Naive thymus-derived CD4-positive, alpha-beta T cell (primary cell): ENCODE data around the gene NAIF1. TPM values are rescaled to one million over a fixed set of nuclear protein-coding genes. Genes with fewer than 3 reads are reported as not detected.
"Not testable (repeated sequence)": the region's sequence is repeated elsewhere in the genome, so short reads cannot be mapped to it uniquely, and the experiment has no call there.

Experiments used
- ATAC-seq: fragments of 150-1000 bp; cut with Tn5 transposase; 2 replicates; pipeline ENCODE4 v1.10.0; 2021; ENCODE audit warnings: mild to moderate bottlenecking, moderate library complexity
- CTCF ChIA-PET: fragments of 350-600 bp; sonication (Branson Sonifier 250); formaldehyde crosslinking; loops from one replicate; lab custom pipeline; 2021; ENCODE audit warnings: antibody characterized with exemption; lab: Charles Lee
- POLR2A ChIA-PET: fragments of 350-600 bp; sonication (Branson Sonifier 250); formaldehyde crosslinking; loops from one replicate; lab custom pipeline; 2021; ENCODE audit warnings: antibody characterized with exemption, inconsistent platforms; lab: Charles Lee
- DNase-seq, 9 donors: peaks; one replicate each; pipeline versions ENCODE4 v3.0.0 to v3.0.0-alpha.2; 2020 to 2022; ENCODE audit warnings: mixed read lengths in 1 of 9
- H3K27ac ChIP-seq: one replicate; pipeline ENCODE4 v1.7.0; 2013; ENCODE audit warnings: mild to moderate bottlenecking, low read depth, low read length, moderate library complexity
- H3K27me3 ChIP-seq, 2 donors: one replicate each; pipeline ENCODE4 v1.7.0; 2013; ENCODE audit warnings: low read length in 2 of 2, mild to moderate bottlenecking in 2 of 2, moderate library complexity in 2 of 2; ENCODE audit not compliant: control insufficient read depth in 2 of 2, insufficient read depth in 2 of 2
- H3K36me3 ChIP-seq, 3 experiments: 1 replicate in 2 of 3; 2 replicates in 1 of 3; pipeline ENCODE4 v1.7.0; 2013; ENCODE audit warnings: low read length in 3 of 3, mild to moderate bottlenecking in 3 of 3, moderate library complexity in 1 of 3; ENCODE audit not compliant: insufficient read depth in 3 of 3, control insufficient read depth in 2 of 3
- H3K4me1 ChIP-seq, 2 donors: one replicate each; pipeline ENCODE4 v1.7.0; 2013; ENCODE audit warnings: low read length in 2 of 2, mild to moderate bottlenecking in 2 of 2, moderate library complexity in 1 of 2; ENCODE audit not compliant: control insufficient read depth in 2 of 2, insufficient read depth in 2 of 2
- H3K4me3 ChIP-seq: 2 replicates; pipeline ENCODE4 v1.7.0; 2013; ENCODE audit warnings: mild to moderate bottlenecking, low read length
- H3K9me3 ChIP-seq, 3 experiments: 1 replicate in 2 of 3; 2 replicates in 1 of 3; pipeline ENCODE4 v1.7.0; 2013; ENCODE audit warnings: low read length in 3 of 3; ENCODE audit not compliant: control insufficient read depth in 2 of 3
- H3K27ac Mint-ChIP-seq, 9 donors: one replicate each; pipeline ENCODE4 v1.8.0; 2020 to 2022; ENCODE audit warnings: mixed read lengths in 9 of 9, mild to moderate bottlenecking in 8 of 9, moderate library complexity in 5 of 9, inconsistent platforms in 2 of 9
- H3K27me3 Mint-ChIP-seq, 5 donors: one replicate each; pipeline ENCODE4 v1.8.0; 2021 to 2022; ENCODE audit warnings: mixed read lengths in 5 of 5, mild to moderate bottlenecking in 1 of 5
- H3K36me3 Mint-ChIP-seq, 5 donors: one replicate each; pipeline ENCODE4 v1.8.0; 2020 to 2022; ENCODE audit warnings: mixed read lengths in 5 of 5, mild to moderate bottlenecking in 3 of 5, inconsistent platforms in 1 of 5
- H3K4me1 Mint-ChIP-seq, 7 donors: one replicate each; pipeline ENCODE4 v1.8.0; 2020 to 2022; ENCODE audit warnings: mixed read lengths in 7 of 7, mild to moderate bottlenecking in 3 of 7, inconsistent platforms in 1 of 7
- H3K4me3 Mint-ChIP-seq, 10 donors: one replicate each; pipeline ENCODE4 v1.8.0; 2020 to 2022; ENCODE audit warnings: mild to moderate bottlenecking in 10 of 10, mixed read lengths in 10 of 10, moderate library complexity in 6 of 10, inconsistent platforms in 2 of 10
- H3K9me3 Mint-ChIP-seq, 11 donors: one replicate each; pipeline ENCODE4 v1.8.0; 2020 to 2022; ENCODE audit warnings: mixed read lengths in 11 of 11, mild to moderate bottlenecking in 4 of 11, inconsistent platforms in 1 of 11, moderate library complexity in 1 of 11
- intact Hi-C, 2 donors: fragments of 100-400 bp; cut with micrococcal nuclease; formaldehyde crosslinking; loops; one replicate each; pipeline ENCODE4 v1.15.1; 2023
- polyA plus RNA-seq, 2 donors: library from polyadenylated mRNA; unstranded; fragments of 300-500 nt; fragmentation: Illumina TruSeq; gene quantifications; one replicate each; pipeline ENCODE4 v1.2.3, GENCODE V29; 2021
- total RNA-seq, 6 experiments: library from RNA in 5 of 6; stranded (reverse) in 5 of 6; gene quantifications; 1 replicate in 5 of 6; 2 replicates in 1 of 6; pipeline ENCODE4 v1.2.3 and lab custom pipeline; 2021 to 2026

Gene NAIF1
- total and polyA plus RNA-seq, 7 experiments from 2014 or later, result 8.6 to 14.8 (median 11.8) TPM

- intact Hi-C loops, result loop anchor here (1.0 to 5.0 kb wide), 9 partner anchors 9 to 249 kb away; partner anchors contain the start of genes CDK9 (in 1 of the 2), NAIF1 (in 1 of the 2) and SH2D3C (in 1 of the 2)
- Histone ChIP-seq H3K4me1 (peaks cover 87% of the 10 kb centered on the region in 2 donors), H3K27me3 (no peaks in the 10 kb centered on the region), H3K27ac (peak overlapping the region; percentile 96), H3K9me3 (no peaks in the 10 kb centered on the region), H3K36me3 (no peaks in the 10 kb centered on the region), H3K4me3 (peak overlapping the region; percentile 52)
- CTCF ChIA-PET, result interaction anchor here (0.8 to 17.1 kb wide), 6 partner anchors 8 to 69 kb away, joined by 3 to 262 read pairs (median 40); partner anchors contain the start of gene EEIG1
- Mint-ChIP-seq H3K27ac (peak overlapping the region; percentile 92 to 100 (median 98)), H3K27me3 (no peaks in the 10 kb centered on the region), H3K4me1 (peaks cover 50 to 95% (median 90%) of the 10 kb centered on the region in 7 donors), H3K36me3 (peaks cover 0 to 5% (median 0%) of the 10 kb centered on the region in 5 donors), H3K4me3 (peak overlapping the region; percentile 76 to 91 (median 85)), H3K9me3 (peaks cover 0 to 5% (median 0%) of the 10 kb centered on the region in 11 donors)
- POLR2A ChIA-PET, result interaction anchor here (0.7 to 28.4 kb wide), 15 partner anchors 8 to 241 kb away, joined by 3 to 1511 read pairs (median 5); partner anchors contain the start of genes CDK9, EEIG1, NAIF1 and ST6GALNAC4
- DNase-seq (peak; percentile 51 to 96 (median 94)), ATAC-seq (peak; percentile 82)
Measured at GRCh38 chr9:128026255-128026772, 40.8 kb downstream of the NAIF1 start.

DNA sequence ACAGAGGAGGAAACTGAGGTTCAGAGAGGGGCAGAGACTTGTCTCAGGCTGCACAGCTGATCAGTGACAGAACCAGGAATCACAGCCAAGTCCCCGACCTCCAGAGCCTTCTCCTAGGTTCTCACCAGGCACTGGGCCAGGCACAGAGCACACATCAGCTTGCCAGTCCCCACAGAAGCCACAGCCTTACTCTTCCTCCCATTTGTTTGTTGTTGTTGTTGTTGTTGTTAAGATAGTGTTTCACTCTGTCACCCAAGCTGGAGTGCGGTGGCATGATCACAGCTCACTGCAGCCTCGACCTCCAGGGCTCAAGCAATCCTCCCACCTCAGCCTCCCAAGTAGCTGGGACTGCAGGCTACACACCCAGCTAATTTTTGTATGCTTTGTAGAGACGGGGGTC is 41.4 kb downstream of the NAIF1 start:
- POLR2A ChIA-PET, result interaction anchor here (0.7 to 28.4 kb wide), 15 partner anchors 9 to 240 kb away, joined by 3 to 1511 read pairs (median 5); partner anchors contain the start of genes CDK9, DPM2, EEIG1 and NAIF1
- peaks cover 0 to 5% (median 1%) of the 10 kb centered on the region in 5 donors for H3K36me3 Mint-ChIP-seq
- H3K9me3 Mint-ChIP-seq, result peaks cover 0 to 2% (median 0%) of the 10 kb centered on the region in 11 donors
- no peak for ATAC-seq
- H3K4me3 ChIP-seq, result peak overlapping the region; percentile 43
- peak overlapping the region; percentile 76 to 91 (median 85) for H3K4me3 Mint-ChIP-seq
- no peaks in the 10 kb centered on the region for H3K36me3 ChIP-seq
- H3K4me1 Mint-ChIP-seq, result peaks cover 56 to 95% (median 90%) of the 10 kb centered on the region in 7 donors
- H3K27me3 ChIP-seq, result no peaks in the 10 kb centered on the region
- H3K27ac Mint-ChIP-seq, result peak overlapping the region; percentile 92 to 100 (median 98)
- peak in 1 of 9 donors; percentile 17 for DNase-seq
- H3K9me3 ChIP-seq, result no peaks in the 10 kb centered on the region
- H3K27ac ChIP-seq, result peak overlapping the region; percentile 96
- H3K4me1 ChIP-seq, result peaks cover 85 to 87% of the 10 kb centered on the region in 2 donors
- intact Hi-C loops, result loop anchor here (1.0 to 5.0 kb wide), 9 partner anchors 10 to 248 kb away; partner anchors contain the start of genes CDK9 (in 1 of the 2), NAIF1 (in 1 of the 2) and SH2D3C (in 1 of the 2)
- H3K27me3 Mint-ChIP-seq, result no peaks in the 10 kb centered on the region
- CTCF ChIA-PET, result interaction anchor here (0.7 to 17.1 kb wide), 9 partner anchors 9 to 83 kb away, joined by 3 to 262 read pairs (median 4); partner anchors contain the start of gene EEIG1

- intact Hi-C loops, result loop anchor here (5.0 kb wide), 2 partner anchors 238 to 248 kb away; partner anchors contain the start of genes CDK9 (in 1 of the 2) and SH2D3C (in 1 of the 2)
- peaks cover 78 to 80% of the 10 kb centered on the region in 2 donors for H3K4me1 ChIP-seq
- H3K4me3 ChIP-seq, result peak overlapping the region; percentile 43
- H3K36me3 Mint-ChIP-seq, result peaks cover 0 to 4% (median 0%) of the 10 kb centered on the region in 5 donors
- H3K27me3 ChIP-seq, result no peaks in the 10 kb centered on the region
- POLR2A ChIA-PET, result interaction anchor here (0.6 to 28.4 kb wide), 11 partner anchors 10 to 87 kb away, joined by 3 to 1511 read pairs (median 6); partner anchors contain the start of genes DPM2, EEIG1 and NAIF1
- H3K4me1 Mint-ChIP-seq, result peaks cover 58 to 97% (median 89%) of the 10 kb centered on the region in 7 donors
- ATAC-seq (no peak), DNase-seq (peak in 5 of 9 donors; percentile 14 to 38 (median 28))
- CTCF ChIA-PET, result interaction anchor here (0.6 to 17.1 kb wide), 9 partner anchors 10 to 1300 kb away, joined by 3 to 262 read pairs (median 4); partner anchors contain the start of gene EEIG1
- peak overlapping the region; percentile 92 to 100 (median 98) for H3K27ac Mint-ChIP-seq
- H3K4me3 Mint-ChIP-seq, result peak overlapping the region; percentile 76 to 91 (median 85)
- H3K27me3 Mint-ChIP-seq, result no peaks in the 10 kb centered on the region
- H3K9me3 Mint-ChIP-seq, result peaks cover 0 to 2% (median 0%) of the 10 kb centered on the region in 11 donors
- H3K36me3 ChIP-seq, result no peaks in the 10 kb centered on the region
- peak overlapping the region; percentile 96 for H3K27ac ChIP-seq
- H3K9me3 ChIP-seq, result no peaks in the 10 kb centered on the region
Measured at GRCh38 chr9:128024761-128025308, 42.3 kb downstream of the NAIF1 start.

- intact Hi-C loops, H3K27me3 Mint-ChIP-seq: not testable (repeated sequence)
Measured at GRCh38 chr9:128023671-128024070, 43.4 kb downstream of the NAIF1 start.

GRCh38 chr9:128022886-128023285 is 44.2 kb downstream of the NAIF1 start:
- Mint-ChIP-seq H3K9me3 (peaks cover 0 to 2% (median 0%) of the 10 kb centered on the region in 11 donors), H3K4me1 (peaks cover 55 to 86% (median 78%) of the 10 kb centered on the region in 7 donors), H3K27me3 (no peaks in the 10 kb centered on the region), H3K36me3 (peaks cover 0 to 4% (median 0%) of the 10 kb centered on the region in 5 donors), H3K27ac (peak overlapping the region; percentile 73 to 100 (median 98)), H3K4me3 (peak overlapping the region; percentile 25 to 90 (median 68))
- H3K4me1 ChIP-seq, result peaks cover 65 to 69% of the 10 kb centered on the region in 2 donors
- H3K36me3 ChIP-seq, result no peaks in the 10 kb centered on the region
- intact Hi-C loops, result no loop called here
- H3K4me3 ChIP-seq, result no peak overlapping the region
- ChIA-PET POLR2A (interaction anchor here (1.2 to 28.4 kb wide), 4 partner anchors 7 to 53 kb away, joined by 5 to 1511 read pairs (median 268); partner anchors contain the start of gene EEIG1), CTCF (interaction anchor here (0.6 to 17.1 kb wide), 3 partner anchors 16 to 66 kb away, joined by 3 to 262 read pairs (median 8); partner anchors contain the start of gene EEIG1)
- peak overlapping the region; percentile 96 for H3K27ac ChIP-seq
- no peaks in the 10 kb centered on the region for H3K9me3 ChIP-seq
- no peak for ATAC-seq
- no peaks in the 10 kb centered on the region for H3K27me3 ChIP-seq
- no peak for DNase-seq

More at GRCh38 chr9:128023671-128024070, 43.4 kb downstream of the NAIF1 start:
- H3K4me3 ChIP-seq, H3K36me3 ChIP-seq, H3K36me3 Mint-ChIP-seq, H3K27me3 ChIP-seq, H3K9me3 Mint-ChIP-seq, H3K9me3 ChIP-seq, ATAC-seq: not testable (repeated sequence)
- POLR2A ChIA-PET, result interaction anchor here (1.2 to 28.4 kb wide), 5 partner anchors 9 to 53 kb away, joined by 5 to 1511 read pairs (median 64); partner anchors contain the start of gene EEIG1
- peak in 6 of 9 donors; percentile 28 to 79 (median 46) for DNase-seq
- Histone ChIP-seq H3K27ac (peak overlapping the region; percentile 96), H3K4me1 (peaks cover 67 to 72% of the 10 kb centered on the region in 2 donors)
- CTCF ChIA-PET, result interaction anchor here (0.6 to 17.1 kb wide), 4 partner anchors 46 to 74 kb away, joined by 3 to 262 read pairs (median 128); partner anchors contain the start of gene EEIG1
- H3K4me3 Mint-ChIP-seq, result peak overlapping the region; percentile 17 to 90 (median 73)
- peaks cover 55 to 93% (median 86%) of the 10 kb centered on the region in 7 donors for H3K4me1 Mint-ChIP-seq
- H3K27ac Mint-ChIP-seq, result peak overlapping the region; percentile 70 to 100 (median 98)
